Suprapubic skin (tissue), 4 donors: ENCODE measurements around the gene OR4E1.

Experiments used
- EP300 ChIP-seq: sonication (generic); formaldehyde crosslinking; IDR thresholded peaks from one replicate; pipeline ENCODE4 v1.6.1; 2017; ENCODE audit warnings: antibody characterized with exemption
- POLR2A ChIP-seq, 2 donors: fragments of 450-650 bp; IDR thresholded peaks; one replicate each; pipeline ENCODE4 v1.6.1; 2017; ENCODE audit warnings: antibody characterized with exemption in 2 of 2, mild to moderate bottlenecking in 2 of 2, moderate library complexity in 2 of 2
- POLR2AphosphoS5 ChIP-seq, 3 donors: sonication (generic); formaldehyde crosslinking; IDR thresholded peaks; one replicate each; pipeline ENCODE4 v1.6.1; 2017; ENCODE audit warnings: antibody characterized with exemption in 3 of 3
- TF ChIP-seq, protein P1 (sequence below), 2 donors: fragments of 200-600 bp in 1 of 2; fragments of 450-650 bp in 1 of 2; sonication (generic) in 1 of 2; IDR thresholded peaks; one replicate each; pipeline ENCODE4 v1.5.1; 2016 to 2019; ENCODE audit warnings: antibody characterized with exemption in 2 of 2, mild to moderate bottlenecking in 1 of 2, moderate library complexity in 1 of 2

GRCh38 chr14:21671371-21671770 lies 2.2 kb downstream of the OR4E1 start:
- TF ChIP-seq POLR2A (IDR thresholded peaks at IDR 0.05) = no peak
- TF ChIP-seq, protein P1, sequence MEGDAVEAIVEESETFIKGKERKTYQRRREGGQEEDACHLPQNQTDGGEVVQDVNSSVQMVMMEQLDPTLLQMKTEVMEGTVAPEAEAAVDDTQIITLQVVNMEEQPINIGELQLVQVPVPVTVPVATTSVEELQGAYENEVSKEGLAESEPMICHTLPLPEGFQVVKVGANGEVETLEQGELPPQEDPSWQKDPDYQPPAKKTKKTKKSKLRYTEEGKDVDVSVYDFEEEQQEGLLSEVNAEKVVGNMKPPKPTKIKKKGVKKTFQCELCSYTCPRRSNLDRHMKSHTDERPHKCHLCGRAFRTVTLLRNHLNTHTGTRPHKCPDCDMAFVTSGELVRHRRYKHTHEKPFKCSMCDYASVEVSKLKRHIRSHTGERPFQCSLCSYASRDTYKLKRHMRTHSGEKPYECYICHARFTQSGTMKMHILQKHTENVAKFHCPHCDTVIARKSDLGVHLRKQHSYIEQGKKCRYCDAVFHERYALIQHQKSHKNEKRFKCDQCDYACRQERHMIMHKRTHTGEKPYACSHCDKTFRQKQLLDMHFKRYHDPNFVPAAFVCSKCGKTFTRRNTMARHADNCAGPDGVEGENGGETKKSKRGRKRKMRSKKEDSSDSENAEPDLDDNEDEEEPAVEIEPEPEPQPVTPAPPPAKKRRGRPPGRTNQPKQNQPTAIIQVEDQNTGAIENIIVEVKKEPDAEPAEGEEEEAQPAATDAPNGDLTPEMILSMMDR (IDR thresholded peaks at IDR 0.05) = no peak
- TF ChIP-seq EP300 = no peak
- no peak for TF ChIP-seq POLR2AphosphoS5 (IDR thresholded peaks at IDR 0.05)
